NCI-H2227 treated with DMSO at 0.1 percent for 48 hours (cell line): ENCODE measurements around the gene DNAJC5G.
"Not testable (repeated sequence)": the region's sequence is repeated elsewhere in the genome, so short reads cannot be mapped to it uniquely, and the experiment has no call there.

ENCODE experiments used
- DNase-seq: peaks from one replicate; lab custom pipeline; 2025; lab: John Stamatoyannopoulos, UW

Gene DNAJC5G

DNA sequence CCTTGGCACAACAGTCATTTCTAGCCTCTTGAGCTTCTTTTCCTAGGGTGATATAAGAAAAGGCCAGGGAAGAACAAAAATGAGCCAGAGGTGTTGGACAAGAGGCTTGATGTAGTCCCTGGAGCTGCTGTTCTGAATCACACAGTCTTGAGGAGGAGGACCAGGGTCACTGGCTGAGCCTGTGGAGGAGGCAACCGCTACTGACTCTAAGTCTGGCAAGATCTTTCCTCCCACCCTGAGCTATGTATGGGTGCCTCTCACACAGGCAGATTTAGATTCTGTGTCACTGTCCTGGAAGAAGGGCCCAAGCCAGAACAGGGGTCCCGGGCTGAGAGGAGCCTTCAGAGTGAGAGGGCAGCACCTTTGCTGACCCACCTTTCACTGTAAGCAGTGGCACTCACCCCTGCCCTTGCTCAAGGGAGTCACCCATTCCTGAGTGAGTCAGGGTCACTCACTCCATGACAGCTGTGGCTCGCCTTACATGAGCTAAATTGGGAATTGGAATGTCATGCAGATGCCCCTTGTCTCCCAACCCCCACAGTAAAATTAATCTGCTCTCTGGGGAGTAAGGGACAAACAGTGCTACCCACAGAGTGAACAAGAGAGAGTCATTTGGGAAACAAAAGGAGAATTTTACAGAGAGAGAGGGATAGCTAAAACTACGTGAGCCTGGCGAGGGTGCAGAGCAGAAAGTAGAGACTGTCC is 6.8 kb downstream of the DNAJC5G start, which contains the start of gene TRIM54:
Gene TRIM54, plus strand, starts transcription at position 575 of the 705 bp plus-strand sequence. CDS start 303 bp downstream, outside the sequence.
- DNase-seq = no peak

DNA sequence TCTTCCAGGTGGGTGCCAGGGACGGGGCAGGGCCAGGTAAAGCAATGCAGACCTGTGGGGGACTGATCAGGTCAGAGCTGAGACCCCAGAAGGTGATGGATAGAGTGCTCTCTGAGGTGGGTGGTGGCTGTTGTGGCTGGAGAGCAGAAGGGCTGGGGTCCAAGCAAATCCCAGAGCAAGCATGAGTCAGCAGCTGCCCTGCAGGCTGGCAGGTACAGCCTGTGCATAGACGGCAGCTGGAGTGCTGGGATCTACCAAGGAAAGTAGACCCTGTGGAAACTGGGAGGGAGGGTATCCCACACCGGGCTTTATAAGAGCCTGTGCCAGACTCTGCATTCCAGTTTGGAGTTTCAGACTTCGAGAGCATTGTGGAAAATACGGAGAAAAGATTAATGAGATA is 7.7 kb downstream of the DNAJC5G start:
- DNase-seq = no peak

DNA sequence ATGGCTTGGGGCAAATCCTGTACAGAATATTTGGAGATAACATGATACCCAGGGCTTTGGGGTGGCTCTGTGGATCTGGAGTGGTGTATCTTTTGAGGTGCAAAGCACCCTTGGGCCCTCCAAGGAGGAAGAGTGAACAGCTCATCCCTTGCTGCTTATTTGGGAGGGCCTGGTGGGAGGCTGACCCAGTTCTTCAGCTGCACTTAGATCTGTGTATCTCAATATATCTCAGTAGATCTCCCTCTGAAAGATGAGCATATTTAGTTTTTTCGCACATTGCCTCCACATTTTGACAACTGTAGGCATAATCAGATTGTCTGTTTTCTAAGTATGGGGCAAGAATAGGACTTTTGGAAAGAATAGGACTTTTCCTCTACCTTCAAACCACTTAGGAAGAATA is 9.8 kb downstream of the DNAJC5G start:
- no peak for DNase-seq

DNA sequence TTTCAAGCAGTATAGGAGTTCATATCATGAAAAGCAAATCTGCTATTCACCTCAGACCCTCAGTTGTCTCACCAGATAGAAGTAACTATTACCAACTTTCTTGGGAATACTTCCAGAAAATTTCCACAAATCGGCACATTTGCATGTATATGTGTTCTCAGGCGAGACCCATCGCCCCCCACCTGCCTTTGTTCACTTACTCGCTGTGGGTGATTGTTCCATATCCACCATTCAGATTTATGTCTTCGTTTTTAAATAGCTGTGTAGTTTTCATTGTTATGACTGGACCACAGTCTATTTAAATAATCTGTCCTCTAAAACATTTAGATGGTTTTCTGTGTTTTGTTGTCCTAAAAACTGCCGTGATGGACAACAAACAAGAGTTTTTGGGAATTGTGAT is 10.2 kb downstream of the DNAJC5G start:
- DNase-seq = no peak

DNA sequence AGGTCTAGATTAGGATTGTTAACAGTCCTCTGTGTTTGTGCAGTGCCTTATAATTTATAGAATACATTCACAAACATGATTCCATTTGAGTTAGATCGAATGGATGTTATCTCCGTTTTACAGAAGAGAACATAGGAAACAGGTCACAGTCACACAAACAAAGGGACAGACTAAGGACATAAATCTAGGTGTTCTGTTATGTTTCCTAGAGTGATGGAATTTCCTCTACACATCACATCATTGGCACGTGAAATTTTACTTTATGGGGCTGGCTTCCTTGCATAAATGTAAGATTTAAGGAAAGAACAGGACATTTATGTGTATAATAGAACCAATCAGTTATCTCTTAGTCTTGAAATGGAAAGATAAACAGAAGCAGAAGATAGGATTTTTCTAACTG is 13.4 kb downstream of the DNAJC5G start:
- DNase-seq = no peak

DNA sequence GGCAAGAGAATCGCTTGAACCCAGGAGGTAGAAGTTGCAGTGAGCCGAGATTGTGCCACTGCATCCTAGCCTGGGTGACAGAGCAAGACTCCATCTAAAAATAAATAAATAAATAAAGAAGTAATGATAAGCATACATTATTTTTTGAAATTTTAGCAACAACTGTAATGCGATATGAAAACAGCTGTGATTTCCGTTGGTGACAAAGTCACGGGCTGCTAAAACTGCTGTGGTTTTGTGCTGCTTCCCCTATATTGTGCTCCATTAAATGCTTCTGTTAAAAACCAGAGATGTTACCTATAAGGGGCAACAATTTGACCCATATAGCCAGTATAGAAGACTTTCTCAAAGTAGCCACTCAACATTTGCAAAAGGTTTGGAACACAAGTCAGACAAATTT is 15.3 kb downstream of the DNAJC5G start:
- no peak for DNase-seq

DNA sequence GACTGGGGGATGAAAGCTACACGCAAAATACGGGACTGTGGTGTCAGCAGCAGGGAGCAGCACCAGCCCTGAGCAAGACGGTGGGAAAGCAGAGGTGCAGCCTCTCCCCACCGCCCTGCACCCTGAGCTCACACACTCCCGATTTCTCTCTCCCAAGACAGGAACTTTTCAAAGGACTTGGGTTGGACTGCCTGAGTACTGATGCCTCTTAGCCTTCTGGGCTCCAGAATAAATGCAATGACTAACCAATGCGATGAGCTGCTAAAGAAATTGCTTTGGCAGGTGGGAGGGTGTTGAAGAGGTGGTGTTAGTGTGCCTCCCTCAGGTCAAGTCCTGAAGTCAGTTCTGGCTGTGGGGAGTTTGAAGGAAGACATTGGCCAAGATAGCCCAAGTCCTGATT is 16.6 kb downstream of the DNAJC5G start:
- no peak for DNase-seq

DNA sequence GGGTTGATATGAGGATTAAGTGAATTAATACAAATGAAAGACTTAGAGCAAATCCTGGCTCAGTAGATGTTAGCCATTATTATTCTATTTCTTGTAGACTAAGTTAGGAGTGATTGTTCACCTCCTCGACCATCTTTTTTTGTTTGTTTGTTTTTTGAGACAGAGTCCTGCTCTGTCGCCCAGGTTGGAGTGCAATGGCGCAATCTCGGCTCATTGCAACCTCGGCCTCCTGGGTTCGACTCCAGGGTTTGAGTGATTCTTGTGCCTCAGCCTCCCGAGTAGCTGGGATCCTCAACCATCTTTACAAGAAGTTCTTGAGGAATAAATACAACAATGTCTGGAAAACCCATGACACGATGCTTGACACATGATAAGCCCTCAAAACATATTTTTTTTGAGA is 19.7 kb downstream of the DNAJC5G start:
- DNase-seq = no peak

DNA sequence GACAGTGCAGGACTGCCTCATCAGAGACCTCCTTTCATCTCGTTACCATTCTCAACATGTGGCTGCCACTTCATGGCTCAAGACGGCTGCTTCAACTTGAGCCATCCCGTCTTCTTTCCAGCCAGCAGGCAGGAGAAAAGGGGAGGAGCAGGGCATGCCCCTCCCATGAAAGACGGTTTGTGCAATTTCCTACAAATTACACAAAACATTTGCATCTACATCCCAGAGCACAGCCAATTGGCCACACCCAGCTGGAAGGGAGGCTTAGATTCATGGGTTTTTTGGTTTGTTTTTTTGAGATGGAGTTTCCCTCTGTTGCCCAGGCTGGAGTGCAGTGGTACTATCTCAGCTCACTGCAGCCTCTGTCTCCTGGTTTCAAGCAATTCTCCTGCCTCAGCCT is 21.2 kb downstream of the DNAJC5G start:
- DNase-seq = no peak

DNA sequence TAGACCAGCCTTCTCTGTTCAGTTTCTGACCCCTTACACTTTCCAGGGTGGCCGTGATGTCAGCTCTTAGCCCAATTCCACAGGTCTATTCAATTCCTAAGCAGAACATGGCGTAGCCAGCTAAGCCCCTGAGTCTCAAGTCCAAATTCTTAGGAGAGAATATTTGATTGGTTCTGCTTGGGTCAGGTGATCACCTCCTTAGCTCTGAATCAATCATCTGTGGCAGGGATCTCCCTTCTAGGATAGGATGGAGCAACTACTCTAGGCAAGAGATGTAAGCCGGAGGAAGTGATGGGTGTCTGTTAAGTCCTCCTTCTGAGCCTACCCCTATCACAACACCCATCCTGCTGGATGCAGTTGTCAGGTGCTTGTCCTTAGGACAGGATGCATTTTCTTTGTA is 22.0 kb downstream of the DNAJC5G start:
- no peak for DNase-seq

DNA sequence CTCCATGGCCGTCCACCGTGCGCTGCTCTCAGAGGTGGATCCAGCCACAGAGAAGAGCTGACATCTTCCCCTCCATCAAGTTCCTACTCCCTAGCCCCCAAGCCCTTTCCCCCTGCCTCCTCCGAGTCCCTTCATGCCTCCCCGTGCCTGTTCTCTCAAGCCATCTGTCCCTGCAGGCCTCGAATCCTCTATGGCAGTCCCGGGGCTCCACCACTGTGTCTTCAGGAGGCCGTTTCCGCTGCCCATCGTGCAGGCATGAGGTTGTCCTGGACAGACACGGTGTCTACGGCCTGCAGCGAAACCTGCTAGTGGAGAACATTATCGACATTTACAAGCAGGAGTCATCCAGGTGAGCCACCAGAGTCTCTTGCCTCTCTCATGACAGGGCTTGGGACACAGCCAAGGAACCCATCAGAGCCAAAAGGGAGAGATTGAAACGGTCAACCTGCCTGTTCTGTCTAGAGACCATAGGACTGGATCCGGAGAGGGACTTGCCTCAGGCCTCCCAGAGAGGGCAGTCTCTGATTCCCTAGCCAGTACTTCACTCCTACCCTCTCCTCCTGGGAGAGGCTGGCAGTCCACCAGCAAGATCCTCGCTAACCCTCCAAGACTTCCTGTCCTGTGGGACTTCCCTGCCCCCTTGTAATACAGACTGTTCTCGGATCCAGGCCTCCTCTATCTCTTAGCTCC is 23.3 kb downstream of the DNAJC5G start:
- no peak for DNase-seq

DNA sequence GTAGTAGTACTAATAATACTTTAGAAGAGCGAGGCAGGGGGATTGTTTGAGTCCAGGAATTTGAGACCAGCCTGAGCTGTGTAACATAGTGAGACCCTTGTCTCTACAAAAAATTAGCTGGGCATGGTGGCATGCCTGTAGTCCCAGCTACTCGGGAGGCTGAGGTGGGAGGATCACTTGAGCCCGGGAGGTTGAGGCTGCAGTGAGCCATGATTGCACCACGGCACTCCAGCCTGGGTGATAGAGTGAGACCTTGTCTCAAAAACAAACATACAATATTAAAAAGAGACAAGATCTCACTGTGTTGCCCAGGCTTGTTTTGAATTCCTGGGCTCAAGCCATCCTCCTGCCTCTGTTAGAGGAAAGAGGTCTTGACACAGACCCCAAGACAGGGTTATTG is 25.4 kb downstream of the DNAJC5G start:
- not testable (repeated sequence) for DNase-seq

DNA sequence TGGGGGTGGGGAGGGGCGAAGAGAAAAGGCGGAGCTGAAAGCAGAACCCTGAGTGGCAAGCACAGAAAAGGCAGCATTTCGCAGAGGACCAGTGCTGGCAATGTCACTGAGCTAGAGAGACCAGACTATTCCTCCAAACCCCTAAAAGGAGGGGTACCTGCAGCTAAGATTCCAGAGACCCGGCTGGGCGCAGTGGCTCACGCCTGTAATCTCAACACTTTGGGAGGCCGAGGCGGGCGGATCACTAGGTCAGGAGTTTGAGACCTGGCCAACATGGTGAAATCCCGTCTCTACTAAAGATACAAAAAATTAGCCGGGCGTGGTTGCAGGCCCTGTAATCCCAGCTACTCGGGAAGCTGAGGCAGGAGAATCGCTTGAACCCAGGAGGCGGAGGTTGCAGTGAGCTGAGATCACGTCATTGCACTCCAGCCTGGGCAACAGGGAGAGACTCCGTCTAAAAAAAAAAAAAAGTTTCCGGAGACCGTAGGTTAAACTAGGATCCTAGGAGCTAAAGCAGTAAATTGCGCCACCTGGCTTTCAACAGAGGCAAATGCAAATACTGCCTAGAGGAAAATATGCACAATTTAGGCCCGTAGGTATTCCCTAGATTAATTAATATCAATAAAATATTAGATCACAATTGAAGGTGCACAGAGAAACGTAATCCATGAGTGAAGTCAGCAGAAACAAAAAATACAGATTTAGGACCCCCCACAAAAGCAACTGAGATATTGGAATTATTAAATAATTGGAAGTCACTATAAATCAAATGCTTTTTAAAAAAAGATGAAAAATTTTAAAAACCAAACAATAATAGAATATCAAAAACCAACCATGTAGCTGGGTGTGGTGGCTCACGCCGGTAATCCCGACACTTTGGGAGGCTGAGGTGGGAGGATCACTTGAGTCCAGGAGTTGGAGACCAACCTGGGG is 28.1 kb downstream of the DNAJC5G start:
- peak; percentile 70 for DNase-seq

DNA sequence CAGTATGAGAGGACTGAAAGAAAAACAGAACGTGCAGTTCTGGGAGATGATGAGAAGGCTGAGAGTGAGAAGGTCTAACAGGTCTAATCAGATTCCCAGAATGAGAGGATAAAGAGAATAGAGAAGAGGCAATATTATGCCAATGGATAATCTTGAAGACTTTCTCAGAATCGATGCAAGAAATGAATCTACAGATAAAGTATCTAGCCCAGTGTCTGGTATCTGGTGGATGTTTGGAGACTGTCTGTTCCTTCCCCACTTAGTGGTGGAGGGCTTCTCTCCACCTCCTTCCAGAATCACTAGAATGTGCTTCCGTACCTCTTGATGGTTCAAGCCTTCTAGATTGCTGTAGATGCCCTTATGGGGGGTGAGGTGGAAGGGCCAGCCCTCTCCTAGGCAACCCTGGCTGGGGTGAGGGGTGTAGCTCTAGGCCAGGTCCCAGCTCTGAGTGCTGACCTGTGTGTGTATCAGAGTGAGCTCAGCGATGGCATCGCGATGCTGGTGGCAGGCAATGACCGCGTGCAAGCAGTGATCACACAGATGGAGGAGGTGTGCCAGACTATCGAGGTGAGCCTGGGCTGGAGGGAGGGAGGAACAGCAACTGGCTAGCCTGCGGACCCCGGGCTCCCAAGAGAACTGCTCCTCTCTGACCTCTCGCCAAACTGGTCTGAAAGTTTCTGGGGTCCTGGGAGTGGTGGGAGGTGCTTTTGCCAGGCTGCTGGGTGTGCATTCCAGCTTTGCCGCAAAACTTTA is 29.4 kb downstream of the DNAJC5G start:
- no peak for DNase-seq

DNA sequence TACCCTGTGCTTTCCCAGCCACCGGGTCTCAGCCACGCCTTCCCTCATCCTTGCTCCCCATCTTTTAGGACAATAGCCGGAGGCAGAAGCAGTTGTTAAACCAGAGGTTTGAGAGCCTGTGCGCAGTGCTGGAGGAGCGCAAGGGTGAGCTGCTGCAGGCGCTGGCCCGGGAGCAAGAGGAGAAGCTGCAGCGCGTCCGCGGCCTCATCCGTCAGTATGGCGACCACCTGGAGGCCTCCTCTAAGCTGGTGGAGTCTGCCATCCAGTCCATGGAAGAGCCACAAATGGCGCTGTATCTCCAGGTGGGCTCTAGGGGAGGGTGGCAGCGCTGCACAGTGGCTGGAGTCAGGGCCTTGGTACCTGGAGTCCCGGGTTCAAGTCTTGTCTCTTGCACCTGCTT is 30.3 kb downstream of the DNAJC5G start:
- no peak for DNase-seq

DNA sequence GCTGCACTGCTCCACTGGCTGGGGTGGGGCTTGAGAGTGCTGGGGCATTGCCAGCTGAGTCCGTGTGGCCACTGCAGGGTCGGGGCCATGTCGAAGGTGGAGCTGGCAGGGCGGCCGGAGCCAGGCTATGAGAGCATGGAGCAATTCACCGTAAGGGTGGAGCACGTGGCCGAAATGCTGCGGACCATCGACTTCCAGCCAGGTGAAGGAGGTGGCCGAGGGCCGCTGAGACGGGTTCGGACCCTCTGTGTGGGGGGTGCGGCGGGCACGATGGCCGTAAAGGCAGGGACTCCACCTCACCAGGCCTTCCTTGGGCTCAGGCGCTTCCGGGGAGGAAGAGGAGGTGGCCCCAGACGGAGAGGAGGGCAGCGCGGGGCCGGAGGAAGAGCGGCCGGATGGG is 30.9 kb downstream of the DNAJC5G start:
- DNase-seq = no peak

DNA sequence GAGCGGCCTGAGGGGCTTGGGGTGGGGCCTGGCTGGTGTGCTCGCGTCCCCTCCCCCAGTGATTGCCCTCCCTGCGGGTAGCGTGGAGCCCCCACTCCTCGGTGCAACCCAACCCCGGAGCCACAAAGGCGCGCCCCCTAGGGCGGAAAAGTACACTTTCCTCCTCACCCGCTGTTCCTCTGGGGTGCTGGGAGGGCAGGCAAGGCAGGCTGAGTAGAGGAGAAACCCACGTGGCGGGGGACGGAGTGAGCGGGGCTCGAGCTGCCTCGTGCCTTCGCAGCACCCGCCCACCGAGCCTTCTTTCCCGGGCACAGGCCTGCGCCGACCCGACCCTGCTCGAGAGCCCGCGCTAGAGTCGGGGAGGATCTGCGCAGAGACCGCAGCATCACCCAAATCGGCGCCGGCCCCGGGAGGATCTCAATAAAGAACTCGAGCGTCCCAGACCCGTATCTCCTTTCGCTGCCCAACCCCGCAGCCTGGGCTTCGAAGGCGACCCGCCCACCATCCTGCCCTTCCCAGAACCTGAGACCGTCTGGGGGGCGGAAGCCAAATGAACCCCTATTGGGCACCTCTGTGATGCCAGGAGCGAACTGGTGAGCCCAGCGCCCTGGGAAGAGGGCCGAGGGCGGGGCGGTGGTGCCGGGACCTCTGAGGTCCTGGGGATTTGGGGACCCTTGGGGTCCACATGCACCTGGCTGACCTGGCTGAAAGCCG is 31.5 kb downstream of the DNAJC5G start:
- no peak for DNase-seq

DNA sequence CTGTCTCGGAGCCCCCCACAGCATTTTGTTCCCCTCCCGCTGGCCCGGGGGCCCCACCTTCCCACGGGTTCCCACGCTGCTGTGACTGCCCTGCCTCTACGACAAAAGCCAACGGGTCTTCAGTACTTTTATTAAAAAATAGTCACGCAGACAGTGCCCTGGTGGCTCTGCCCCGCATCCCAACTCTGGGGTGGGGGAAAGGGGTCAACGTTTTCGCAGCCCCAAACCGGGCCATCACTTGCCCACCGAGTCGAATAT is 32.0 kb downstream of the DNAJC5G start:
- no peak for DNase-seq

DNA sequence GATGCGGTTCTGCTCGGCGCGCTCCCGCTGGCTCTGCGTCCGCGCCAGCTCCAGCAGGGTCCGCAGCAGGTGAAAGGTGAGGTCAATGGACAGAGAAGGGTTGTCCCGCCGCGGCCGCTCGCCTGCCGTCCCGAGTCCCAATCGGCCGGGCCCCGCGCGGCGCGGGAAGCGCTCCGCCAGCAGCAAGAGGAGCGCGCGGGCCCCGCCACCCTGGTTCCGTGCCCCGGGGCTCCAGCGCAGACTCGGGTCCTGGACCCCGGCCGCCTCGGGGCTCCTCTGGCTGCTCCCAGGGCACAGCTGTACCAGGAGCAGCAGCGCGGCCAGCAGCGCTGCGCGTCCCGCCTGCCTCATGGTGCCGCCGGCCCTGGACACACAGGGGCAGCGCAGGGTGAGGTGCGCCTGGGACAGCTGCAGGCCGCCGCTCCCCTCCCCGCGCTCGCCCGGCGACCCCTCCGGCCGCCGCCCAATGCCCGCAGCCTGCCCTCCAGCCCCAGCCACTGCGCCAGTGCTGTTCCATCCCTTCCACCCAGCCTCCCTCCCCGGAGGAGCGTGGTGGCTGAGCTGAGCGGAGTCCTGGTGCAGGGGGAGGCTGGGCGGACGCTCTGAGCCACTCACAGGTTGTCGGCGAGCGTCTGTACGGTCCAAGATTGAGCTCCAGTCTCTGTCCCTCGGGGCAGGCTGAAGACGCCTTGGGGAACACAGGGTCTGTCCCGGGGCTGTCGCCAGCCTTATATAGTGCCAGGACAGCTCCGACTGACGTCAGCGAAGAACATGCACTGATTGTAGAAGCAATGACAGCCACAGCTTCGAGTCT is 32.5 kb downstream of the DNAJC5G start:
- DNase-seq = peak; percentile 10

DNA sequence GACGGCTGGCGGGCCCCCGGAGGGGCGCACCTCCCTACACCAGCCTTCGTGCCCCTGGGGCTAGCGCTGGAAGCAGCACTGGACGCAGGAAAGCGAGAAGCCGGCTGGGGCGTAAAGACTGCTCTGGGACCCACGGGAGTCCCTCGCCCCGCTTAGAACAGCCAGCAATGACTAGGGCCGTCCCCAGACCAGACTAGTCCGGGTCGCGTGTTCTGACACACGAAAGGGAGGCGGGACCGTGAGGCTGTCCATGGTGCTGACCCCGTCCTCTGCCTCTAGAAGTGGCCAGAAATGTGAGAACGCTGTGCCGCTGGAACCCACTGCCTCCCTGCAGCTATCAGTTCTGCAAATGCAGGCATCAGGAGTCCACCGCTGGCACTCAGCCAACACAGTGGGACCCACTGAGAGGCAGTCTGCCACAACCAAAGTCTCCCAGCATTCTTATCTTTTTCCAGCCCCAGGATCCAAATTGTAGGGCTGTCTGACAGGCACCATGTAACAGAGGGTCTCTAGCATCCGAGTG is 33.2 kb downstream of the DNAJC5G start, which contains the start of gene UCN:
Gene UCN, minus strand, starts transcription at position 87 of the 523 bp plus-strand sequence. CDS start 550 bp downstream, outside the sequence.
- DNase-seq = no peak
